Measurements from ENCODE around the gene TMIGD3.

GRCh38 chr1:111516005-111516535 lies 12.6 kb upstream of the TMIGD3 start:
- TF ChIP-seq CTCF (IDR thresholded peaks at IDR 0.05): peak in 3 of 7 experiments; percentile 16 to 26 (median 22)
- TF ChIP-seq POLR2A (IDR thresholded peaks at IDR 0.05): peak in 1 of 3 donors; percentile 27
